A673 (cell line): Measurements from ENCODE around the gene SF3A1. TPM values are rescaled to one million over a fixed set of nuclear protein-coding genes. Genes with fewer than 3 reads are reported as not detected.

Experiments used
- BruUV-seq: library from RNA; stranded (reverse); fragments of 400-500 nt; replicated peaks from 2 replicates; lab custom pipeline; 2021; lab: Mats Ljungman, UMichigan
- CTCF ChIA-PET: fragments of 300-600 bp; sonication (Branson Sonifier 250); formaldehyde crosslinking; loops from one replicate; lab custom pipeline; 2022; ENCODE audit warnings: antibody characterized with exemption; lab: Charles Lee
- POLR2A ChIA-PET: fragments of 300-600 bp; sonication (Branson Sonifier 250); formaldehyde crosslinking; loops from one replicate; lab custom pipeline; 2022; ENCODE audit warnings: antibody characterized with exemption; ENCODE audit not compliant: low non-redundant PET; lab: Charles Lee
- DNase-seq: peaks from one replicate; pipeline ENCODE4 v3.0.0-alpha.2; 2015; ENCODE audit warnings: low spot score
- H3K27ac ChIP-seq: fragments of 200-600 bp; sonication (generic); 2 replicates; pipeline ENCODE4 v1.5.1; 2016; ENCODE audit warnings: mixed run types, low read depth, mild to moderate bottlenecking, mixed read lengths, antibody characterized with exemption, low read length; ENCODE audit not compliant: poor library complexity, severe bottlenecking
- H3K27me3 ChIP-seq: fragments of 200-600 bp; sonication (generic); replicated peaks from 2 replicates; pipeline ENCODE4 v1.6.1; 2017; ENCODE audit warnings: mixed run types, low read depth, mild to moderate bottlenecking, mixed read lengths, antibody characterized with exemption, low read length; ENCODE audit not compliant: insufficient read depth, poor library complexity
- H3K36me3 ChIP-seq: fragments of 200-600 bp; sonication (generic); 2 replicates; pipeline ENCODE4 v1.6.1; 2016; ENCODE audit warnings: mixed run types, mild to moderate bottlenecking, mixed read lengths, antibody characterized with exemption, low read length; ENCODE audit not compliant: insufficient read depth, poor library complexity, severe bottlenecking
- H3K4me1 ChIP-seq: fragments of 200-600 bp; sonication (generic); 2 replicates; pipeline ENCODE4 v1.6.1; 2017; ENCODE audit warnings: mixed run types, mild to moderate bottlenecking, mixed read lengths, antibody characterized with exemption, low read length; ENCODE audit not compliant: insufficient read depth, poor library complexity, severe bottlenecking
- H3K4me3 ChIP-seq: fragments of 200-600 bp; sonication (generic); 2 replicates; pipeline ENCODE4 v1.5.1; 2016; ENCODE audit warnings: low read depth, mixed run types, mild to moderate bottlenecking, mixed read lengths, low read length; ENCODE audit not compliant: poor library complexity, severe bottlenecking
- H3K9me3 ChIP-seq: fragments of 200-600 bp; sonication (generic); 2 replicates; pipeline ENCODE4 v1.6.1; 2016; ENCODE audit warnings: mixed run types, low read depth, mild to moderate bottlenecking, mixed read lengths, antibody characterized with exemption, low read length; ENCODE audit not compliant: poor library complexity, severe bottlenecking
- CTCF ChIP-seq: fragments of 300-800, 200-600 bp; sonication (generic); conservative IDR thresholded peaks from 2 replicates; pipeline ENCODE4 v1.5.1; 2017; ENCODE audit warnings: low read depth, mild to moderate bottlenecking, antibody characterized with exemption, low read length, moderate library complexity, mixed read lengths
- EZH2 ChIP-seq: fragments of 200-600 bp; sonication (generic); IDR thresholded peaks from 2 replicates; pipeline ENCODE4 v1.6.1; 2017; ENCODE audit warnings: borderline replicate concordance, low read depth, mild to moderate bottlenecking, mixed read lengths, antibody characterized with exemption, low read length; ENCODE audit not compliant: poor library complexity, severe bottlenecking
- intact Hi-C: fragments of 100-400 bp; cut with micrococcal nuclease; formaldehyde crosslinking; loops from one replicate; pipeline ENCODE4 v1.10.0; 2022; ENCODE audit not compliant: unreplicated experiment
- total RNA-seq: library from RNA; stranded (reverse); gene quantifications from 2 replicates; pipeline ENCODE4 v1.2.3, GENCODE V29; 2021

The SF3A1 gene
- total RNA-seq, 1 experiment from 2014 or later, result 366 TPM

- ChIA-PET POLR2A (no interaction called here), CTCF (no interaction called here)
- no peak overlapping the region for H3K4me3 ChIP-seq
- DNase-seq, result no peak
- no peaks in the 10 kb centered on the region for H3K27me3 ChIP-seq
- H3K36me3 ChIP-seq, result no peaks in the 10 kb centered on the region
- BruUV-seq, result no TSS peak
- intact Hi-C loops, result no loop called here
- H3K4me1 ChIP-seq, result peaks cover 23% of the 10 kb centered on the region
- H3K9me3 ChIP-seq, result no peaks in the 10 kb centered on the region
- TF ChIP-seq EZH2 (no peak), CTCF (no peak)
- no peak overlapping the region for H3K27ac ChIP-seq
Observed at GRCh38 chr22:30323246-30323645, 33.4 kb downstream of the SF3A1 start.

GRCh38 chr22:30321461-30321860, 35.2 kb downstream of the SF3A1 start:
- BruUV-seq, result no TSS peak
- POLR2A ChIA-PET, result no interaction called here
- CTCF ChIA-PET, result no interaction called here

GRCh38 chr22:30320021-30320556, 36.6 kb downstream of the SF3A1 start:
- Histone ChIP-seq H3K27me3 (no peaks in the 10 kb centered on the region), H3K9me3 (no peaks in the 10 kb centered on the region), H3K4me3 (no peak overlapping the region), H3K27ac (no peak overlapping the region), H3K36me3 (no peaks in the 10 kb centered on the region), H3K4me1 (peaks cover 5% of the 10 kb centered on the region)
- intact Hi-C loops, result no loop called here
- TF ChIP-seq EZH2, result no peak
- no peak for TF ChIP-seq CTCF
- DNase-seq, result no peak
- ChIA-PET POLR2A (no interaction called here), CTCF (no interaction called here)
- BruUV-seq, result no TSS peak

More at GRCh38 chr22:30321461-30321860, 35.2 kb downstream of the SF3A1 start:
- intact Hi-C loops, result no loop called here
- Histone ChIP-seq H3K27ac (no peak overlapping the region), H3K36me3 (no peaks in the 10 kb centered on the region), H3K9me3 (no peaks in the 10 kb centered on the region), H3K27me3 (no peaks in the 10 kb centered on the region), H3K4me1 (peaks cover 15% of the 10 kb centered on the region), H3K4me3 (no peak overlapping the region)
- no peak for TF ChIP-seq CTCF
- DNase-seq, result no peak
